ENCODE data around the gene MT1A. TPM values are rescaled to one million over a fixed set of nuclear protein-coding genes. Genes with fewer than 3 reads are reported as not detected.
A peak's percentile ranks its signal among the peaks of the same experiment; 100 is the strongest.

Gene MT1A
- total RNA-seq, 6 experiments from 2014 or later = 0.50 to 1.5 TPM; not detected in 4

GRCh38 chr16:56610609-56611111, 27.8 kb upstream of the MT1A start:
- H3K4me1 Mint-ChIP-seq (ENCODE audit: low read depth) = peaks cover 80% of the 10 kb centered on the region
- no peak for DNase-seq
- H3K4me3 Mint-ChIP-seq = peak overlapping the region; percentile 98
- H3K27me3 Mint-ChIP-seq (ENCODE audit: insufficient read depth) = peaks cover 4% of the 10 kb centered on the region
- no peak for TF ChIP-seq CTCF (IDR thresholded peaks at IDR 0.05)
- peak overlapping the region; percentile 96 for H3K27ac Mint-ChIP-seq
- peaks cover 13% of the 10 kb centered on the region; the same call in 1 of the 2 replicates for H3K36me3 Mint-ChIP-seq (ENCODE audit: low read depth)
- H3K9me3 Mint-ChIP-seq = no peaks in the 10 kb centered on the region

GRCh38 chr16:56611281-56611833, 27.1 kb upstream of the MT1A start:
- TF ChIP-seq CTCF (IDR thresholded peaks at IDR 0.05) = no peak
- Mint-ChIP-seq H3K27ac (peak overlapping the region; percentile 96), H3K4me3 (peak overlapping the region; percentile 98), H3K4me1 (ENCODE audit: low read depth) (peaks cover 73% of the 10 kb centered on the region), H3K36me3 (ENCODE audit: low read depth) (peaks cover 11% of the 10 kb centered on the region; the same call in 1 of the 2 replicates), H3K27me3 (ENCODE audit: insufficient read depth) (peaks cover 4% of the 10 kb centered on the region), H3K9me3 (no peaks in the 10 kb centered on the region)
- DNase-seq = no peak

GRCh38 chr16:56613706-56614105, 24.8 kb upstream of the MT1A start:
- no peaks in the 10 kb centered on the region; the same call in none of the 2 replicates for H3K27me3 Mint-ChIP-seq (ENCODE audit: insufficient read depth)
- H3K9me3 Mint-ChIP-seq = no peaks in the 10 kb centered on the region
- no peak overlapping the region for H3K4me3 Mint-ChIP-seq
- no peak for DNase-seq
- TF ChIP-seq CTCF (IDR thresholded peaks at IDR 0.05) = no peak
- peaks cover 9% of the 10 kb centered on the region; the same call in 1 of the 2 replicates for H3K36me3 Mint-ChIP-seq (ENCODE audit: low read depth)
- H3K4me1 Mint-ChIP-seq (ENCODE audit: low read depth) = peaks cover 71% of the 10 kb centered on the region
- H3K27ac Mint-ChIP-seq = peak overlapping the region; percentile 87

- H3K4me3 Mint-ChIP-seq = peak overlapping the region; percentile 20; the same call in 1 of the 2 replicates
- no peaks in the 10 kb centered on the region for H3K9me3 Mint-ChIP-seq
- peak overlapping the region; percentile 87 for H3K27ac Mint-ChIP-seq
- TF ChIP-seq CTCF (IDR thresholded peaks at IDR 0.05) = no peak
- peaks cover 71% of the 10 kb centered on the region for H3K4me1 Mint-ChIP-seq (ENCODE audit: low read depth)
- peak; percentile 60 for DNase-seq
- no peaks in the 10 kb centered on the region; the same call in none of the 2 replicates for H3K27me3 Mint-ChIP-seq (ENCODE audit: insufficient read depth)
- H3K36me3 Mint-ChIP-seq (ENCODE audit: low read depth) = peaks cover under 1% of the 10 kb centered on the region; the same call in 1 of the 2 replicates
Observed at GRCh38 chr16:56614549-56614991, 23.9 kb upstream of the MT1A start.

- DNase-seq = no peak
- no peak overlapping the region for H3K4me3 Mint-ChIP-seq
Observed at GRCh38 chr16:56615353-56615752, 23.1 kb upstream of the MT1A start.

More at GRCh38 chr16:56615353-56615752, 23.1 kb upstream of the MT1A start:
- Mint-ChIP-seq H3K36me3 (ENCODE audit: low read depth) (no peaks in the 10 kb centered on the region), H3K4me1 (ENCODE audit: low read depth) (peaks cover 65% of the 10 kb centered on the region), H3K9me3 (no peaks in the 10 kb centered on the region), H3K27ac (peak overlapping the region; percentile 87), H3K27me3 (ENCODE audit: insufficient read depth) (no peaks in the 10 kb centered on the region; the same call in none of the 2 replicates)
- TF ChIP-seq CTCF (IDR thresholded peaks at IDR 0.05) = no peak

Measured in HFFc6 (cell line).